NCI-H748 treated with DMSO at 0.1 percent for 48 hours (cell line): ENCODE data around the gene SLC38A8.

Experiments
- DNase-seq: peaks from one replicate; lab custom pipeline; 2025; lab: John Stamatoyannopoulos, UW

Gene SLC38A8

GRCh38 chr16:84068783-84069462, 26.3 kb upstream of the SLC38A8 start:
- no peak for DNase-seq

GRCh38 chr16:84068041-84068440, 25.4 kb upstream of the SLC38A8 start:
- DNase-seq = no peak

GRCh38 chr16:84067640-84068039, 25.0 kb upstream of the SLC38A8 start:
- no peak for DNase-seq

GRCh38 chr16:84065536-84066132, 23.0 kb upstream of the SLC38A8 start:
- peak; percentile 5 for DNase-seq

- DNase-seq = no peak
These were observed 21.4 kb upstream of the SLC38A8 start for GRCh38 chr16:84063980-84064379.

- peak; percentile 19 for DNase-seq
These were observed 20.4 kb upstream of the SLC38A8 start for GRCh38 chr16:84062734-84063640.

- DNase-seq = no peak
These were observed 18.7 kb upstream of the SLC38A8 start for GRCh38 chr16:84061236-84061819.

- DNase-seq = no peak
These were observed 17.6 kb upstream of the SLC38A8 start for GRCh38 chr16:84059946-84060901.

GRCh38 chr16:84059111-84059510, 16.5 kb upstream of the SLC38A8 start:
- DNase-seq = no peak

- DNase-seq = no peak
These were observed 16.1 kb upstream of the SLC38A8 start for GRCh38 chr16:84058664-84059063.

- no peak for DNase-seq
These were observed 15.6 kb upstream of the SLC38A8 start for GRCh38 chr16:84058211-84058610.

GRCh38 chr16:84056933-84057332, 14.3 kb upstream of the SLC38A8 start:
- DNase-seq = no peak

GRCh38 chr16:84055801-84056634, 13.4 kb upstream of the SLC38A8 start:
- DNase-seq = no peak

GRCh38 chr16:84055366-84055765, 12.8 kb upstream of the SLC38A8 start:
- DNase-seq = no peak

GRCh38 chr16:84054916-84055315, 12.3 kb upstream of the SLC38A8 start:
- DNase-seq = no peak

GRCh38 chr16:84054271-84054670, 11.7 kb upstream of the SLC38A8 start:
- DNase-seq = no peak

- DNase-seq = no peak
These were observed 10.6 kb upstream of the SLC38A8 start for GRCh38 chr16:84053237-84053636.

- no peak for DNase-seq
These were observed 9.6 kb upstream of the SLC38A8 start for GRCh38 chr16:84052071-84052622.

- DNase-seq = no peak
These were observed 7.7 kb upstream of the SLC38A8 start for GRCh38 chr16:84050316-84050715.

GRCh38 chr16:84049403-84050060, 6.9 kb upstream of the SLC38A8 start:
- DNase-seq = no peak
